GM21447 (cell line): ENCODE results near the gene SDSL.

Experiments
- ATAC-seq: cut with Tn5 transposase; IDR thresholded peaks from one replicate; pipeline ENCODE4 v1.9.1; 2021; ENCODE audit not compliant: unreplicated experiment

The SDSL gene

GRCh38 chr12:113467502-113468364 is 45.6 kb downstream of the SDSL start:
- ATAC-seq, result no peak

- ATAC-seq, result no peak
These were observed 46.4 kb downstream of the SDSL start for GRCh38 chr12:113468365-113469223.

GRCh38 chr12:113469224-113469948 is 47.2 kb downstream of the SDSL start:
- ATAC-seq, result no peak

- no peak for ATAC-seq
These were observed 48.0 kb downstream of the SDSL start for GRCh38 chr12:113469949-113470743.

GRCh38 chr12:113470871-113471618 is 48.9 kb downstream of the SDSL start:
- ATAC-seq, result no peak

DNA sequence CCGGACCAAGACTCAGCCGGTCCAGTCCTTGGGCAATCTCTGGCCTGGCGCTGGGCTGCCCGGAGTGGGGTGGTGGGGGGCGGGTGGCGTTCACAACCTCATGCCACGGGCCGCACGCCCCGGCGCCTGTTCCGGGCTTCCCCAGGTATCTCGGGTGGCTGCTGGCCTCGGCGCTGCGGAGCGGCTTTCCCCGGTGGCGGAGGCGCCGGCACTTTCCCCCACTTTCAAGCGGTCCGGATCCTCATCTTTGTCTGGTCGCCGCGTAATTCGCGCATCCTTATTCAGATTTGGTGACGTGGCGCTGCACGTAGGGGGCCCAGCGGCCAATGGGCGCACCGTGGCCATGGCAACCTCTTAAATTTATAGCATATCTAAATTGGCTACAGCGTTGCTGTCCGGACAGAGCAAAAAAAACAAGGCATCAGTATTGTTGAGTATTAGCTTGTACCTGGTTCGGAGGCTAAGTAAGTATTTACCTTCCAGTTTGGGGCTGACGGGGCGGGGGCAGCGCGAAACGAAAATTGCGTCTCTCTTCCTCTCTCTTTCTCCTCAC is 49.5 kb downstream of the SDSL start, which contains the start of gene LHX5:
TSS of gene LHX5 (minus strand) at position 253 of the 553 bp plus-strand sequence. CDS start 373 bp downstream, outside the sequence.
- ATAC-seq, result no peak

- ATAC-seq, result no peak
These were observed 50.3 kb downstream of the SDSL start for GRCh38 chr12:113472191-113473121.

DNA sequence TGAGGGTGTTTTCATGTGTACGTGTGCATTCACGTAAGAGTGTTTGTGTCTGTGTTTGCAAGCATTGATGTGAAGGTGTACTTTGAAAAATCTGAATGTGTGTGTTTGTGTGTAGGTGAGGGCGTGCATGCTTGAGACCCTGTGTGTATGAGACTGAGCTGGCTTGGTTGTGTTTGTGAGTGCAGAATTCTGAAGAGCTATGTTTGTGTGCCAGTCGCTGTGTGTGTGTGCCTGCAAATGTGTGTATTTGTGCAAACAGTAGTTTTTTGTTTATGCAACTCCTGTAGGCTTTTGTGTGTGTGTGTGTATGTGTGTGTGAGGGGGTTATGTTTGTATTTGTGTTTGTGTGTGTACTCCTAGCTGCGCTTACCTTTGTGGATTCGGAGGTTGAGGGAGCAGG is 51.2 kb downstream of the SDSL start:
- ATAC-seq, result no peak

- ATAC-seq, result no peak
These were observed 51.8 kb downstream of the SDSL start for GRCh38 chr12:113473942-113474341.

GRCh38 chr12:113474635-113475436 is 52.7 kb downstream of the SDSL start:
- ATAC-seq, result no peak

DNA sequence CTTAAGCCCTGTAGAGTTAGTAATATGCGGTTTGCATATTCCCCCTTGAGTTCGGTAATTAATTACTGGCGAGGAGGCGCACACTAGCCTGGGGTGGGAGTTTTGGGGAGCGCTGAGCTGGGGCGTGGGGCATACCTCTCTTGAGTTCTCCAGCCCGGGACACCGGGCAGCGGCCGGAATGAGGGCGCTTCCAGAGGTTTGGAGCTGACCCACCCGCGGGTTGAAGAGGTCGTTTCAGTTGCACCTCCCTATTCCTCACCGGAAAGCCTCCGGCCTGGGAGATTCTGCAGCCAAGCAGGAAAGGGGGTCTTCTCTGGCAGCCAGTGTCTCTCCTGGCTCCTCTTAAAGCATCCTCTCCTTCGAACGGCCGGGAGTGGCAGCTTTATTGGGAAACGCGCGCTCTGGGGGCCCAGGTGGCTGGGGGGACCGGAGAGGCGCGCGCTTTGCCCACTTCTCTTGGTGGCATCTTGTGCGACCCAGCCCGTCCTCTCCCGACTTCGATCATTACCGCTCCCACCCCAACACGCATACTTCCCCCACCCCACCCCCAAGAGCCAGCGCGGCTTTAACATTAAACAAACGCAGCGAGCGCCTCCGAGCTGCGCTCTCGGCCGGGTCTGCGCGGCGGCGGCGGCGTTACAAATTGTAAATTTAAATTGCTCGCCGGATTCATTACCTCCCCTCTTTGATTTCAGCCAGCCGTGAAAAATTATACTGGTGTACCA is 53.4 kb downstream of the SDSL start:
- ATAC-seq, result no peak

DNA sequence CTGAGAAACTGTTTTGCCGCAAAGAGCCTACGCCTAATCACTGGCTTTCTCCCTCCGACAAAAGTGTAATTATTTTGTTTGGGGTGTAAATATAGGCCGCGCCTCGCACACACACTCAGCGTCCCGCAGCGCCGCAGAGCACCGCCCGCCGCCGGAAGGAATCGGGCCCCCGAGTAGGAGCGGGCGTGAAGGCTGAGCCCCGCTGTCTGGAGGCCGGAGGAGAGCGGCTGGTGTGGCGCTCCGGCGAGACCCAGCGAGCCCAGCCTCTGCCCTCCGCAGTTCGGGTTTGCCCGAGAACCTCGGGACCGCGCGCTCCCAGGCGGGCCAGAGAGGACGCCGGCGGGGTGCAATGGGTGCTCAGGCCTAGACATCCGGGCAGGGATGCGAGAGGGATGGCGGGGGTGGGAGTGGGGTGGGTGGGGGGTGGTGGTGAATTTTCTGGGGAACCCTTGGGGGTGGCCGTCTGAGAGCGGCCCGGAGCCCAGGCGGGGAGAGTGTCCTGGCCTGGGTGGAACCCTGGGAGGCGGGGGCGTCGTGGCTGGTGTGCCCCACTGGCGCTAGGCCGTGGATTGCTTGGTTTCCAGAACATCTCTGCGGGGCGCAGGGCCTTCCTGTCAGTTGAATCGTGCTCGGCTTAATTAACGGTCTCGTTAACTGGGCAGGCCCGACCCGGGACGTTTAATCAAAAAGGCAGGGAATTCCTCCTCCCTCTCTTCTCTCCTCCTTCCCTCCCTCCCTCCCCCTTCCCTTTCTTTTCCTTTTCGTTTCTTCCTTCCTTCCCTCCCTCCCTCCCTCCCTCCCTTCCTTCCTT is 54.2 kb downstream of the SDSL start:
- no peak for ATAC-seq

DNA sequence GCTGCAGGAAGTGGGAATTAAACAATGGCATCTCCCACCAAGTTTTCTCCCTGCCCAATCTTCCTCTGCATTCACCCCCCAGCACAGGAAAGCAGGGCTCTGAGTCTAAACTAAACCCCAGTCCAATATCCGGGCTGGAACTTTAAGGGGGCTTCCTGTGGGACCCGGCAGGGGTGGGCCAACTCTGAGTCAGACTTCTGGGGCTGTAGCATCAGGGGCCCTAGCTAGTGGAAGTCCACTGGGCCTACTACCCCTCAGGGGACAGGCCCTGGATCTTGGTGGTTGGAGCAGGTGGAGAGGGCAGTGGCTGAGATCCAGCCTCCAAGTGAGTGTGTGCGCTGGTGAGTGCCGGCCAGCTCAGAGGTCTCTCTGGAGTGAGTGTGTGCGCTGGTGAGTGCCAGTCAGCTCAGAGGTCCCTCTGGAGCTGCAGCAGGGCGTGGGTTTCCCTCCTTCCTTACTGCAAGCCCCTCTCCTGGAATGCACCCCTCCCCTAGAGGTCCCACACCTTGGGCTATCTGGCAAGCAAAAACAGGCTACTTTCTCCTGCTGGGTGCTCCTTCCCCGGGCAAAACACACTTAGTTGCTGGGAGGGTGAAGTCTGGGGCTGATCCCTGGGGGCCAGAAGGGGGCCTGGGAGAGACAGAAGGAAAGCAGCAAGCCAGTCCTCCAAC is 55.1 kb downstream of the SDSL start:
- ATAC-seq, result no peak

DNA sequence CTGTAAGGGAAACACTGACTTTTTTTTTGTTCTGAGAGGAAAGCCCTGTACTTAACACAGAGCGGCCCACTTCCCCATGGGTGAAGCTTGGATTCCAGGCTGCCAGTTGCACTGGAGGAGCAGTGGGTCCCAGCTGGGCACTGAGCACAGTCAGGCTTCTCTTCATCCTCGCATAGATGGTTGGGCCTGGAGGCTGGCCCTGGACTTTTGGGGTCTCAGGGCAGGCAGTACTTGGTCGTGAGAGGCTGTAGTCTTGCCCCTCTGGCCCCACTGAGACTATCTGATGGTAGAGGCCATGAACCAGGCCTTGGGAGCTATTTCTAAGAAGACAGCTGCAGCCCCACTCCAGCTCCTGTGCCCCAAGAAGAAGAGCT is 55.6 kb downstream of the SDSL start:
- ATAC-seq, result no peak

GRCh38 chr12:113478351-113479011 is 56.3 kb downstream of the SDSL start:
- ATAC-seq, result no peak
